ENCODE data around the gene NDUFA3. TPM values are rescaled to one million over a fixed set of nuclear protein-coding genes. Genes with fewer than 3 reads are reported as not detected.

Gene NDUFA3
- total RNA-seq, 1 donor from 2014 or later: 77.4 TPM

GRCh38 chr19:54151362-54152035 is 48.8 kb downstream of the NDUFA3 start:
- Mint-ChIP-seq H3K4me1 (ENCODE audit: low read depth) (peaks cover 7% of the 10 kb centered on the region), H3K27me3 (ENCODE audit: low read depth) (no peaks in the 10 kb centered on the region), H3K27ac (ENCODE audit: unreplicated experiment) (no peak overlapping the region), H3K36me3 (ENCODE audit: low read depth) (peaks cover 38% of the 10 kb centered on the region), H3K4me3 (ENCODE audit: unreplicated experiment) (no peak overlapping the region), H3K9me3 (ENCODE audit: low read depth) (no peaks in the 10 kb centered on the region)
- no peak for DNase-seq (ENCODE audit: low spot score)
- TF ChIP-seq CTCF (IDR thresholded peaks at IDR 0.05): no peak

- no peak overlapping the region for H3K4me3 Mint-ChIP-seq (ENCODE audit: unreplicated experiment)
- no peak overlapping the region for H3K27ac Mint-ChIP-seq (ENCODE audit: unreplicated experiment)
- no peaks in the 10 kb centered on the region for H3K9me3 Mint-ChIP-seq (ENCODE audit: low read depth)
- H3K4me1 Mint-ChIP-seq (ENCODE audit: low read depth): peaks cover 11% of the 10 kb centered on the region
- peaks cover 37% of the 10 kb centered on the region for H3K36me3 Mint-ChIP-seq (ENCODE audit: low read depth)
- no peak for TF ChIP-seq CTCF (IDR thresholded peaks at IDR 0.05)
- H3K27me3 Mint-ChIP-seq (ENCODE audit: low read depth): no peaks in the 10 kb centered on the region
- no peak for DNase-seq (ENCODE audit: low spot score)
Measured at GRCh38 chr19:54152267-54152666, 49.6 kb downstream of the NDUFA3 start.

- H3K4me3 Mint-ChIP-seq (ENCODE audit: unreplicated experiment): no peak overlapping the region
Measured at GRCh38 chr19:54152878-54153524, 50.3 kb downstream of the NDUFA3 start.

GRCh38 chr19:54153731-54154326 is 51.2 kb downstream of the NDUFA3 start:
- no peaks in the 10 kb centered on the region for H3K27me3 Mint-ChIP-seq (ENCODE audit: low read depth)
- no peaks in the 10 kb centered on the region for H3K9me3 Mint-ChIP-seq (ENCODE audit: low read depth)
- no peak overlapping the region for H3K4me3 Mint-ChIP-seq (ENCODE audit: unreplicated experiment)
- no peak for DNase-seq (ENCODE audit: low spot score)
- no peak for TF ChIP-seq CTCF (IDR thresholded peaks at IDR 0.05)
- no peak overlapping the region for H3K27ac Mint-ChIP-seq (ENCODE audit: unreplicated experiment)
- peaks cover 19% of the 10 kb centered on the region for H3K4me1 Mint-ChIP-seq (ENCODE audit: low read depth)
- H3K36me3 Mint-ChIP-seq (ENCODE audit: low read depth): peaks cover 36% of the 10 kb centered on the region

More at GRCh38 chr19:54152878-54153524, 50.3 kb downstream of the NDUFA3 start:
- no peak for DNase-seq (ENCODE audit: low spot score)
- H3K4me1 Mint-ChIP-seq (ENCODE audit: low read depth): peaks cover 11% of the 10 kb centered on the region
- no peak for TF ChIP-seq CTCF (IDR thresholded peaks at IDR 0.05)
- no peaks in the 10 kb centered on the region for H3K27me3 Mint-ChIP-seq (ENCODE audit: low read depth)
- H3K36me3 Mint-ChIP-seq (ENCODE audit: low read depth): peaks cover 35% of the 10 kb centered on the region
- peak overlapping the region; percentile 89 for H3K27ac Mint-ChIP-seq (ENCODE audit: unreplicated experiment)
- no peaks in the 10 kb centered on the region for H3K9me3 Mint-ChIP-seq (ENCODE audit: low read depth)

GRCh38 chr19:54154603-54155345 is 52.1 kb downstream of the NDUFA3 start:
- no peaks in the 10 kb centered on the region for H3K27me3 Mint-ChIP-seq (ENCODE audit: low read depth)
- H3K9me3 Mint-ChIP-seq (ENCODE audit: low read depth): no peaks in the 10 kb centered on the region
- no peak for TF ChIP-seq CTCF (IDR thresholded peaks at IDR 0.05)
- peaks cover 22% of the 10 kb centered on the region for H3K4me1 Mint-ChIP-seq (ENCODE audit: low read depth)
- no peak for DNase-seq (ENCODE audit: low spot score)
- peak overlapping the region; percentile 3 for H3K27ac Mint-ChIP-seq (ENCODE audit: unreplicated experiment)
- no peak overlapping the region for H3K4me3 Mint-ChIP-seq (ENCODE audit: unreplicated experiment)
- peaks cover 31% of the 10 kb centered on the region for H3K36me3 Mint-ChIP-seq (ENCODE audit: low read depth)

All from chondrocyte (in vitro differentiated cells).